HG03354 (cell line): ENCODE measurements around the gene UBXN6.
A peak's percentile ranks its signal among the peaks of the same experiment; 100 is the strongest.

ENCODE experiments used
- ATAC-seq: cut with Tn5 transposase; IDR thresholded peaks from one replicate; pipeline ENCODE4 v1.9.1; 2021; ENCODE audit warnings: mild to moderate bottlenecking; ENCODE audit not compliant: unreplicated experiment, poor library complexity, severe bottlenecking

UBXN6 gene

DNA sequence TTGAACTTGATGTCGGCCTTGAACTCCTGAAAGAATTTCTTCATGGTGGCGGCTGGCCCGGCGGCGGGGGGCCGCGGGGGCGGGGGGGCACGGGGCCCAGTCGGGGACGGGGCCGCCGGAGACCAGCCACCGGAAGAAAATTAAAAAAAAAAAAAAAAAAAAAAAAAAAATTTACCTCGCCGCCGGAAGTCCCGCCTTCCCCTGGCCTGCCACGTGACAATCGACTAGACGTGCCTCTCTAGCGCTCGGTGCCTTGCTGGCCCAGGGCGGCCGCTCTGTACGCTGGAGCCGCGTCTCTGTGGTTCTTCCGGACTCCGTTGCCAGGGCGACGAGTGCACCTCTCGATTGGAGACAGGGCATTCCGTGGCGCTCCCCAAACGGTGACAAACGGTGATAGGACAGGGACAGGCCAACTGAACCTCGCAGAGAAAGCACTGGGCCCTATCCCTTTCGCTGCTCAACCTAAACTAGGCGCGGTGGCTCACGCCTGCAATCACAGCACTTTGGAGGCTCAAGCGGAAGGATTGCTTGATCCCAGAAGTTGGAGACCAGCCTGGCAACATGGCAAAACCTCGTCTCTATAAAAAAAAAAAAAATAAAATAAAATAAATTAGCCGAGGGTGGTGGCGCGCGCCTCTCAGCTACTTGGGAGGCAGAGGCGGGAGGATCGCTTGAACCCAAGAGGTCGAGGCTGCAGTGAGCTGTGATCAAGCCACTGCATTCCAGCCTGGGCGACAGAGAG, at the start of gene UBXN6:
UBXN6 (minus strand) TSS at position 141 of the 742 bp plus-strand sequence; CDS start at position 44, 97 bp downstream.
- ATAC-seq: peak; percentile 87

DNA sequence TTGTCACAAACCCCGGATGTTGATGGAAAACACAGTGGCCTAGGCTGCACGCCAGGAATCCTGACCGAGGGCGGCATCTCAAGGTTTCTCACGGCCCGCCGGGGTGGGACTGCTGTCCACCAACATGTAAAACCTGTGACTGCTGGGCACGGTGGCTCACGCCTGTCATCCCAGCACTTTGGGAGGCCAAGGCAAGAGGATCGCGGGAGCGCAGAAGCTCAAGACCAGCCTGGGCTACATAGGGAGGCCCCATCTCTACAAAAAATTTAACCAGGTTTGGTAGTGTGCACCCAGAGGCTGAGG, 49.5 kb upstream of the UBXN6 start:
- ATAC-seq: no peak

DNA sequence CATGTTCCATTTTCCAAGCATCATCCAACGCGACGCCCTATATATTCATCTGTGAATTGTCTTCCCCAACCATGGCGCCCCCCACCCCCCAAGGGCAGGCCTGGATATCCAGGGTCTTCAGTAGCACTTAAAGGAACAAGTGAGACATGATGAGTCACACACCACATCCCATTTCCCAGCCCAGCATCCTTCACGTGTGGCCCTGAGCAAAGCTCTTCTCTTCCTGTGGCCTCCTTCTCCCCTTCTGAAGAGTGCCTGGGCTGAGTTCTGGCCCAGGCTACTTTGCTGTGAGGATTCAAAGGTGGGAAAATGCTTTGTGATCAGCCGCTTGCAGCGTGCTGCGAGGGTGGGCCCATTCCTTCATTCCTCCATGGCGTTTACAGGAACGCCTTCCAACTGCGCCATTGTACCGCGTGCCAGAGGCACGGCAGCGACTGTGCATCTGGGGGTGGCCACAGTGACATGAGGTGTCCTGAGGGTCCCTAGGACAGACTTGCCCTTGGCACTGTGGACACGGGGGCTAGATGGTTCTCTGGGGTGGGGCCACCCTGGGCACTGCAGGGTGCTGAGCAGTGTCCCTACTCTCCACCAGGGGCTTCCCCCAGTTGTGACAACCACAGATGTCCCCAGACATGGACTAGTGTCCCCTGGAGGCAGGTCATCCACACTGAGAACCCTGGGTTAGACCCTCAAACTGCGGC, 49.0 kb upstream of the UBXN6 start:
- no peak for ATAC-seq

- no peak for ATAC-seq
These were observed 48.2 kb upstream of the UBXN6 start for GRCh38 chr19:4505570-4506448.

DNA sequence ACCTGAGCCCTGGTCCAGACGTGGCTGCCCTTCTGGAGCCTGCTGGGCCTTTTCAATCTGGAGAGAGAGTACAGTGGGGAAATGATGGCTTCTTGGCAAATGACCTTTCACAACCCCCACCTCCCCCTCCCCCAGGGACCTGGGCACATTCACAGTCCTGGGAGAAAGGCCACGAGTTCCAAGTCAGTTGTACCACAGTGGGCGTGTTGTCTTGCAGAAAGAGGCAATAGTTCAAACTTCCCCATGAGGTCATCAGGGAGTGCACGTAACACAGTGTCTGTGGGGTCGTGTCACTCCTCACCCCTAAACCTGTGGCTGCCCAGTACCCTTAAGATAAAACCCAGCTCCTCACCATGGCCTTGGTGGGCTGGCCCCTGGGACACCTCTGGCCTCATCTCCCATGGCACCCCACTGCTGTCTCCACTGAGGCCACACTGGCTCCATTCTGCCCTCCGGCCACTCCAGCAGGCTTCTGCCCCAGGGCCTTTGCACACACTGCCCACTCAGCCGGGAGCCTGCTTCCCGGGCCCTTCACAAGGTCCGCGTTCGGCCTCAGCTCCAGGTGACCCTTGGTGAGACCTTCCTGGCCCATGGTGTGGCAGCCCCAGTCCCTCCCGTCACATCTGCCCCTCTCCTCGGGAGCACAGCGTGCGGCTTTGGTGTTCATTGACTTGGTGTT, 47.4 kb upstream of the UBXN6 start:
- no peak for ATAC-seq

- no peak for ATAC-seq
These were observed 46.7 kb upstream of the UBXN6 start for GRCh38 chr19:4504297-4504701.

GRCh38 chr19:4503825-4504170, 46.2 kb upstream of the UBXN6 start:
- ATAC-seq: no peak

- no peak for ATAC-seq
These were observed 45.7 kb upstream of the UBXN6 start for GRCh38 chr19:4503132-4503824.

DNA sequence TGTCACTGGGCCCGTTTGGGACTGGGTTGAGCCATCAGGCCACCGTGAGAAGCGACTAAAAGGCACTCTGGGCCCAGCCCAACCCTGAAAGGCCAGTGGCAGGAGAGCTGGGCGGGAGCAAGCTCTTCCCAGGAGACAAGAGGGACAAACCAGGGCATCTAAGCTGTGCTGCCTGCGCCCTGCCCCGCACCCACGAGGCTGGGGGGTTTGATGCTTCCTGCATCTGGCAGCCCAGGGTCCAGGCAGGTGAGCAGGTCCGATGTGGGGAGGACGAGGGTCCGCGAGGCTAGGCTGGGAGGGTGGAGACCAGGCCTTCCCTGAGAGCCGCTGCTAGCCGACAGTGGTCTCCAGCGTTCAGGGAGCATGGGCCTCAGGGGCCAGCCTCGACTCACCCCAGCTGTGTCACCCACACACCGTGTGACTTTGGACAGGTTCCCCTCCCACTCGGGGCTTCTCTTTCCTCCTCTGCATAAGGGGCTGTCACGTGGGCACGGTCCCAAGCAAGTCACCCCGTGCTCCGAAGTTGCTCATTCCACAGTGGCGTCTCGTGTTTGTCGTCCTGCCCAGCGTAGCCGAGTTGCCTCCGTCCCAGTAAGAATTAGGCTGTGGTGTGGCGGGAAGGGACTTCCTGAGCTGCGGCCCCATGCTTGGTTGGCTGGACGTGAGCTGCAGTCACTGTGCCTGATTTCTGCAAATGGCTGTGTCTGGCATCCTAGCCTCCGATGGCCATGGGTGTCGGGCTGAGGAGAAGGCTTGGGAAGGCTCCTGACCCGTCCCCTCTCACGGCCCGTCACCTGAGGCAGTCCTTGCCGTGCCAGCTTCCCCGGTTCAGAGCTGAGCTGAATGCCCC, 44.9 kb upstream of the UBXN6 start:
- no peak for ATAC-seq

GRCh38 chr19:4501691-4502090, 44.1 kb upstream of the UBXN6 start:
- no peak for ATAC-seq

- ATAC-seq: no peak
These were observed 43.4 kb upstream of the UBXN6 start for GRCh38 chr19:4500841-4501591.

- ATAC-seq: no peak
These were observed 42.3 kb upstream of the UBXN6 start for GRCh38 chr19:4499855-4500254.

- ATAC-seq: no peak
These were observed 41.7 kb upstream of the UBXN6 start for GRCh38 chr19:4499318-4499717.

DNA sequence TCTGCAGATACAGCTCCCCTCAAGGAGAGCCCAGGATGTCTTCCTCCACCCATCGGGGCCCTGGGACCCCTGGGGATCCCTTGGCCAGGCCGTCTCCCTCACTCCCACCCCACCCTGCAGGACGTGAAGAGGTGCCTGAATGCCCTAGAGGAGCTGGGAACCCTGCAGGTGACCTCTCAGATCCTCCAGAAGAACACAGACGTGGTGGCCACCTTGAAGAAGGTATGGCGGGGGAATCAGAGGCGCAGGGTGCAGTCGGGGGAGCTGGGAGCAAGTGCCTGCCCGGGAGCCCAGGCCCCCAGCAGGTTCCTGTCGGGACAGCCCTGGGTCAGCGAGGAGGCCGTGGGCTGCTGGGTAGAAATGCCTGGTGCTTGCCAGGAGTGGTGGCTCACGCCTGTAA, 41.1 kb upstream of the UBXN6 start:
- no peak for ATAC-seq

DNA sequence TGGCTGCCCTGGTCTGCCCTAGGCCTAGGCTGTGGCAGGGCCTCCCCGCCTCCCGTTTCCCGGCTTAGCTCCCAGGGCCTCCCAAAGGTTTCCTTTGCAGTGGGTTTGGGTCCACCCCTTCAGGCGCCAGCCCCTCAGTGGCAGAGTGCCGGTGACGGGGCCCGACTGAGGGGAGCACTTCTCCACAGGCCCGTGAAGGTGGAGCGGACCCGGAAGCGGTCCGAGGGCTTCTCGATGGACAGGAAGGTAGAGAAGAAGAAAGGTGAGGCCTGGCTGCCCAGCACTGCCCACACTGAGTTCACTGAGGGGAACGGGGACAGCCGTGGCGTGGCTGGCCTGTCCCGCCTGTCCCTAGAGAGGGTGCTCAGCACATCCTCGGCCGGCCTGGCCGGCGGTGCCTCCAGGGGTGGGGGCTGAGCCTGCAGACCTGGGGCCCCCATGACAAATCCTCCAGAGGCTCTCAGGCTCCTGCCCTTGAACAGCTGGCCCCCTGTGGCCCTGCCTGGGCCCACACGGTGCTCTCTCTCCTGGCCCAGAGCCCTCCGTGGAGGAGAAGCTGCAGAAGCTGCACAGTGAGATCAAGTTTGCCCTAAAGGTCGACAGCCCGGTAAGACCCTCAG, 40.3 kb upstream of the UBXN6 start:
- no peak for ATAC-seq

GRCh38 chr19:4496304-4496703, 38.7 kb upstream of the UBXN6 start:
- no peak for ATAC-seq

- no peak for ATAC-seq
These were observed 37.9 kb upstream of the UBXN6 start for GRCh38 chr19:4495471-4495870.

- ATAC-seq: no peak
These were observed 37.1 kb upstream of the UBXN6 start for GRCh38 chr19:4494691-4495064.
